ENCODE results near the gene PPCS. TPM values are rescaled to one million over a fixed set of nuclear protein-coding genes. Genes with fewer than 3 reads are reported as not detected.

The PPCS gene
- total and polyA plus RNA-seq, 2 of the 8 experiments (the other 6 are each of a cell fraction or from before 2014, with no cell fraction given), result 24.5 to 35.3 TPM

DNA sequence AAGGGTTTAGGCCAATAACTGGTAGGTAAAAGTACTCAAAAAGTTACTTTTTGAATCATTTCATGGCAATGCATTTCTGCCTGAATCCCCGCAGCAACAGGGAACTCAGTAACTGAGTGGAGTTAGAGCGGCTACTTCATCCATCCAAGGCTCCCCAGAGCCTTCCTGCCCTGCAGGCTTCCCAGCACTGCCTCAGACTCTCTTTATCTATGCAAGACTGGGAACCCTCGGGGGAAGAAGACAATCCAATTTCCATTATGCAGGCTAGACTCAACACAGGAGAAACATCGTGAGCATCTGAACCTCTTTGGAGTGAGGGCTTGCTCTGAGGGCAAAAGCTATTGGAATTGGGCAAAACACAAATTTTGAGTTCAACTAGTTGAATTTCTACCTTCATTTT is 23.6 kb upstream of the PPCS start (continued):
- TF ChIP-seq KDM4A (IDR thresholded peaks at IDR 0.05; ENCODE audit: low read depth, low read length, severe bottlenecking), result no peak
